Measurements from ENCODE around the gene S100A6.
"Not testable (repeated sequence)": the region's sequence is repeated elsewhere in the genome, so short reads cannot be mapped to it uniquely, and the experiment has no call there.

S100A6 gene

GRCh38 chr1:153526132-153526543 is 9.7 kb downstream of the S100A6 start:
- DNase-seq, result no peak

GRCh38 chr1:153525088-153525728 is 10.6 kb downstream of the S100A6 start:
- no peak for DNase-seq

GRCh38 chr1:153522353-153523048 is 13.3 kb downstream of the S100A6 start:
- DNase-seq, result not testable (repeated sequence)

GRCh38 chr1:153521808-153522207 is 14.0 kb downstream of the S100A6 start:
- not testable (repeated sequence) for DNase-seq

- no peak for DNase-seq
These were observed 14.8 kb downstream of the S100A6 start for GRCh38 chr1:153520818-153521476.

- DNase-seq, result not testable (repeated sequence)
These were observed 15.6 kb downstream of the S100A6 start for GRCh38 chr1:153520137-153520691.

- no peak for DNase-seq
These were observed 16.5 kb downstream of the S100A6 start for GRCh38 chr1:153519242-153519641.

- DNase-seq, result no peak
These were observed 20.0 kb downstream of the S100A6 start for GRCh38 chr1:153515504-153516394.

- DNase-seq, result no peak
These were observed 22.1 kb downstream of the S100A6 start for GRCh38 chr1:153513666-153514065.

- no peak for DNase-seq
These were observed 22.8 kb downstream of the S100A6 start for GRCh38 chr1:153513023-153513422.

- DNase-seq, result peak; percentile 80
These were observed 24.8 kb downstream of the S100A6 start for GRCh38 chr1:153510984-153511410.

GRCh38 chr1:153509729-153510354 is 25.9 kb downstream of the S100A6 start:
- DNase-seq, result peak; percentile 71

GRCh38 chr1:153509036-153509435 is 26.8 kb downstream of the S100A6 start:
- DNase-seq, result no peak

GRCh38 chr1:153507926-153508583 is 27.7 kb downstream of the S100A6 start:
- DNase-seq, result no peak

- DNase-seq, result no peak
These were observed 28.9 kb downstream of the S100A6 start for GRCh38 chr1:153506831-153507413.

- no peak for DNase-seq
These were observed 29.4 kb downstream of the S100A6 start for GRCh38 chr1:153506386-153506785.

- DNase-seq, result no peak
These were observed 30.2 kb downstream of the S100A6 start for GRCh38 chr1:153505576-153505975.

- no peak for DNase-seq
These were observed 32.0 kb downstream of the S100A6 start for GRCh38 chr1:153503766-153504165.

GRCh38 chr1:153498746-153499145 is 37.0 kb downstream of the S100A6 start:
- DNase-seq, result no peak

GRCh38 chr1:153495536-153495935 is 40.3 kb downstream of the S100A6 start:
- no peak for DNase-seq

- DNase-seq, result peak; percentile 68
These were observed 40.7 kb downstream of the S100A6 start for GRCh38 chr1:153494976-153495535.
